EH (cell line): ENCODE measurements around the gene AHSA1.
A peak's percentile ranks its signal among the peaks of the same experiment; 100 is the strongest.
"Not testable (repeated sequence)": the region's sequence is repeated elsewhere in the genome, so short reads cannot be mapped to it uniquely, and the experiment has no call there.

ENCODE experiments used
- DNase-seq: peaks from one replicate; pipeline ENCODE4 v3.0.0-alpha.2; 2015; ENCODE audit warnings: low read depth

Gene AHSA1

GRCh38 chr14:77457522-77458248 is at the start of gene AHSA1, which contains the start of gene VIPAS39:
Gene AHSA1, plus strand, starts transcription at chr14:77458093. Its CDS starts 97 bp downstream, at chr14:77458190.
Gene VIPAS39, minus strand, starts transcription at chr14:77457601. Its CDS starts 3,499 bp downstream, at chr14:77454102.
- peak; percentile 100 for DNase-seq

- peak; percentile 6 for DNase-seq
These were observed 48.8 kb upstream of the AHSA1 start for GRCh38 chr14:77409131-77409533.

GRCh38 chr14:77415403-77416030 is 42.4 kb upstream of the AHSA1 start:
- DNase-seq, result not testable (repeated sequence)

- not testable (repeated sequence) for DNase-seq
These were observed 41.8 kb upstream of the AHSA1 start for GRCh38 chr14:77416098-77416497.

- DNase-seq, result no peak
These were observed 41.1 kb upstream of the AHSA1 start for GRCh38 chr14:77416836-77417235.

- DNase-seq, result peak; percentile 57
These were observed 36.7 kb upstream of the AHSA1 start for GRCh38 chr14:77421201-77421600.

GRCh38 chr14:77423423-77423822 is 34.5 kb upstream of the AHSA1 start, which contains the start of gene NOXRED1:
Gene NOXRED1, minus strand, starts transcription at chr14:77423523. Its CDS starts 634 bp downstream, at chr14:77422889.
- no peak for DNase-seq

- DNase-seq, result no peak
These were observed 33.0 kb upstream of the AHSA1 start for GRCh38 chr14:77424862-77425261.

- DNase-seq, result no peak
These were observed 31.5 kb upstream of the AHSA1 start for GRCh38 chr14:77426396-77426795.

GRCh38 chr14:77436042-77436441 is 21.9 kb upstream of the AHSA1 start:
- peak; percentile 56 for DNase-seq

- DNase-seq, result no peak
These were observed 19.3 kb upstream of the AHSA1 start for GRCh38 chr14:77438596-77438995.

GRCh38 chr14:77439861-77440260 is 18.0 kb upstream of the AHSA1 start:
- DNase-seq, result no peak

GRCh38 chr14:77442196-77442595 is 15.7 kb upstream of the AHSA1 start:
- DNase-seq, result no peak

GRCh38 chr14:77455966-77456640 is 1.8 kb upstream of the AHSA1 start:
- DNase-seq, result no peak

- no peak for DNase-seq
These were observed 775 bp upstream of the AHSA1 start for GRCh38 chr14:77457115-77457521.

- peak; percentile 54 for DNase-seq
These were observed 507 bp downstream of the AHSA1 start for GRCh38 chr14:77458249-77458950.

GRCh38 chr14:77459072-77459723 is 1.3 kb downstream of the AHSA1 start:
- peak; percentile 70 for DNase-seq

- no peak for DNase-seq
These were observed 9.9 kb downstream of the AHSA1 start for GRCh38 chr14:77467801-77468200.

GRCh38 chr14:77469067-77469505 is 11.2 kb downstream of the AHSA1 start:
- DNase-seq, result no peak

GRCh38 chr14:77469539-77469938 is 11.6 kb downstream of the AHSA1 start:
- no peak for DNase-seq

GRCh38 chr14:77470224-77470870 is 12.5 kb downstream of the AHSA1 start:
- no peak for DNase-seq
